ENCODE results near the gene TBC1D22A.

TBC1D22A gene

DNA sequence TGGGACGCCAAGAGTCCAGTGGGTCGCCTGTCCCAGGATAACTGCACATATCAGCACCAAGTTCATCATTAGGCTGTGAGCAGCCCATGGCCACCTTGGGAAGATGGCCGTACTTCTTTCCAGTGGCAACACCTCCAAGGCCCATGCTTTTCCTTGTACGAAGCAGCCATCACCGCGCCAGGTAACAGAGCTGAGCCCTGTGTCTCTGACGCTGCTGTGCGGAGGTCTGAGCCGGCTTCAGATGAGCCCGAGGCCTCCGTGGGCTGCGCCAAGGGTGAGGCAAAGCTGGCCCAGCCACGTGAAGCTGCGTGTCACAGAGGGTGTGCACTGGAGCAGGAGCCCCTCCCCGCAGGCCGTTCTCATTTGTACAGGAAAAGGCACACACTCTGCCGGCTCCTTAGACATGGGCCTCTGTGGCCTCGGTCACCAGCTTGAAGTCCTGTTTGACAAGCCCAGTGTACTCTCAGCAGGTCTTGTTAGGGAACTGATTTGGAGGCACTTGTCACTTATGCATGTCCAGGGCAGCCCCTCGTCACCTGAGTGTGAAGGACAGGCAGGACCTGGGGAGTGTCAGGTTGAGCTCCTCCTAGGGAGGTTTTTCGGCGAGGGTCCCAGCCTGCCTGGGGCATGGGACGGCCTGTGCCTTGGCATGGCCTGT is 401.5 kb downstream of the TBC1D22A start:
- H3K36me3 ChIP-seq = no peaks in the 10 kb centered on the region
- DNase-seq = peak; percentile 3
- no peak overlapping the region for H3K4me3 ChIP-seq (ENCODE audit: low read depth, low read length)
- no peaks in the 10 kb centered on the region for H3K9me3 ChIP-seq (ENCODE audit: severe bottlenecking)
- no peak overlapping the region for H3K27ac ChIP-seq
- TF ChIP-seq, protein P1, sequence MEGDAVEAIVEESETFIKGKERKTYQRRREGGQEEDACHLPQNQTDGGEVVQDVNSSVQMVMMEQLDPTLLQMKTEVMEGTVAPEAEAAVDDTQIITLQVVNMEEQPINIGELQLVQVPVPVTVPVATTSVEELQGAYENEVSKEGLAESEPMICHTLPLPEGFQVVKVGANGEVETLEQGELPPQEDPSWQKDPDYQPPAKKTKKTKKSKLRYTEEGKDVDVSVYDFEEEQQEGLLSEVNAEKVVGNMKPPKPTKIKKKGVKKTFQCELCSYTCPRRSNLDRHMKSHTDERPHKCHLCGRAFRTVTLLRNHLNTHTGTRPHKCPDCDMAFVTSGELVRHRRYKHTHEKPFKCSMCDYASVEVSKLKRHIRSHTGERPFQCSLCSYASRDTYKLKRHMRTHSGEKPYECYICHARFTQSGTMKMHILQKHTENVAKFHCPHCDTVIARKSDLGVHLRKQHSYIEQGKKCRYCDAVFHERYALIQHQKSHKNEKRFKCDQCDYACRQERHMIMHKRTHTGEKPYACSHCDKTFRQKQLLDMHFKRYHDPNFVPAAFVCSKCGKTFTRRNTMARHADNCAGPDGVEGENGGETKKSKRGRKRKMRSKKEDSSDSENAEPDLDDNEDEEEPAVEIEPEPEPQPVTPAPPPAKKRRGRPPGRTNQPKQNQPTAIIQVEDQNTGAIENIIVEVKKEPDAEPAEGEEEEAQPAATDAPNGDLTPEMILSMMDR (IDR thresholded peaks at IDR 0.05; ENCODE audit: low read depth, low read length) = no peak
- no peaks in the 10 kb centered on the region for H3K27me3 ChIP-seq (ENCODE audit: insufficient read depth, low read depth, severe bottlenecking)

DNA sequence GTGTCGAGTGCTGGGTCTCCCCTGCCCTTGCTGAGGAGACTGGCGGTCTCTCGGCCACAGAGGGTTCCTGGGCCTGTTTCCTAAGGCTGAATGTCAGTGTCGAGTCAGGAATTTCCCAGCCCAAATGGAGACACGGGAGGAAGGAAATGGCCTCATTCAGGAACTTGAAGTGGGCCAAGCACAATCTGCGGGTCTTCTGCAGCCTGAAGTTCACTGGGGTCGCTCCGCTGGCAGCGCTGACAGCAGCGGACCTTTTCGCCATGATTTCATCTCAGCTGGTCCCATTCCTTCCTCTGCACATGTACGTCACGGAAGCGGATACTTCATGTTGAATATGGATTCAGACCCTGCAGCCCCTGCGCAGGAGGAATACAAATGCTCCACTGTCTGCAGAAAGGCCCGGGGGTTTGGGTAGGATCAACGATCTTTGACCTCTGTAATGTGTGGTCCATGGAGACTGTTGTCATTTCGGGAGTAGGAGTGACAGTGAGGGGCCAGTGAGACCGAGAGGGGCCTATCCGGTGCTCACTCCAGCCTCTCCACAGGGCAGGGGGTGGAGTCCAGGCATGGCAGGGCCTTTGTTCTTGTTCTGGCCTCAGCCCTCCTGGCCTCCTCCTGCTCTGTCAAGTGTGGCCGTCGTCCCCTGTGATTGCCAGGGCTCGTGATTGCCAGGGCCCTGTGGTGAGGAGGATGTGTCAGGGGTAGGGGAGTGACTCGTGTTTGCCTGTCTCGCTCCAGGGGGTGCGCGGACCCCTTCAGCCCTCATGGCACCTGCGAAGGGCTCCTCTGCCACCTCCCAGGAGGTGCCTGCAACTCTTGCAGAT is 402.3 kb downstream of the TBC1D22A start:
- Histone ChIP-seq H3K9me3 (ENCODE audit: severe bottlenecking) (no peaks in the 10 kb centered on the region), H3K4me3 (ENCODE audit: low read depth, low read length) (no peak overlapping the region), H3K27ac (no peak overlapping the region), H3K27me3 (ENCODE audit: insufficient read depth, low read depth, severe bottlenecking) (no peaks in the 10 kb centered on the region), H3K36me3 (no peaks in the 10 kb centered on the region)
- DNase-seq = peak; percentile 6
- TF ChIP-seq, protein P1 (IDR thresholded peaks at IDR 0.05; ENCODE audit: low read depth, low read length) = no peak

DNA sequence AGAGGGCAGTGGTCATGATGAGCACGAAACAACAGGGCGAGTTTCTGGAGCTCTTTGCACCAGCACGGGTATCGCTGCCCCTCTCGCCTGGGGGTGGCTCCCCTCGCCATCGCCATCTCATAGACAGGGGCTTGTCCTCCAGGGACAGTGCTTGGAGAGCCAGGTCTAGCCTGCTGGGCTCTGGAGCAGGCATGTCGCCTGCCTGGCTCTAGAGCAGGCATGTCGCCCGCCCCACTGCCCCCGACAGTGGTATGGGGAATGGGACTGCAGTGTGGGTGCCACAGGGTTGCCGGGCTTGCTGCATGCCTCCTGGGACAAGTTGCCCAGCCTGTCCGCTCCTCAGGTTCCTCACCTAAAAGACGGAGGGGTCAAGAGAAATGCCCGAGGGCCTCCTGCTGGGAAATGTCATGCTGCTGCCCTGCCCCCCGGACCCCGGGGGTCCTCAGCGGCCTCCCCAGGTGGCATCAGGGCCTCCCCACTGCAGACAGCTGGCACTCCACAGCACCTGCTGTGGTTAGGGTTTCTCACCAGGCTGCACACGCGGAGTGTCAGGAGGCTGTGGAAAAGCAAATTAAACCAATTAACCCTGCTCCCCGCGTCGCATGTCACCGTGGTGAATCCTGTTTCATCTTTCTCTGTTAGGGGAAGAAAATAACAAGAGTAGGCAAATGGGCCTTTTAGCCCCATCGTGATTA is 403.0 kb downstream of the TBC1D22A start:
- Histone ChIP-seq H3K4me3 (ENCODE audit: low read depth, low read length) (no peak overlapping the region), H3K36me3 (no peaks in the 10 kb centered on the region), H3K27me3 (ENCODE audit: insufficient read depth, low read depth, severe bottlenecking) (no peaks in the 10 kb centered on the region), H3K27ac (no peak overlapping the region), H3K9me3 (ENCODE audit: severe bottlenecking) (no peaks in the 10 kb centered on the region)
- peak; percentile 2 for DNase-seq
- TF ChIP-seq, protein P1 (IDR thresholded peaks at IDR 0.05; ENCODE audit: low read depth, low read length) = no peak

DNA sequence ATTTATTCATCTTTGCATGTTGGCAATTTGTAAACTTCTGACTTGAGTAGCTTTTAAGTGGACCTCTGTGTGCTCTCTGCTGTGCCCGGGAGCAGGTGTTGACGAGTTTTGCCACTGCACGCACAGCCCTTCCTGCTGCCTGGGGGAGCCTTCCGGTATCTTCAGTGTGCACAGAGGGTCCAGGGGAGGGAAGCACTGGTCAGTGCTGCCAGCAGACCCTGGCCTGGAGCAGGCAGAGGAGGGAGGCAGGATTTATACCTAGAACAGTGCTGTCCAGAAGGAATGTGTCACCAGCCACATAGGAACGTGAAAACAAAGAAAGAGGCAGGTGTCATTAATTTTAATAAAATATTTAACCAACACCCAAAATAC is 403.6 kb downstream of the TBC1D22A start:
- no peak overlapping the region for H3K27ac ChIP-seq
- H3K9me3 ChIP-seq (ENCODE audit: severe bottlenecking) = no peaks in the 10 kb centered on the region
- no peak for DNase-seq
- no peaks in the 10 kb centered on the region for H3K36me3 ChIP-seq
- no peak overlapping the region for H3K4me3 ChIP-seq (ENCODE audit: low read depth, low read length)
- TF ChIP-seq, protein P1 (IDR thresholded peaks at IDR 0.05; ENCODE audit: low read depth, low read length) = no peak
- H3K27me3 ChIP-seq (ENCODE audit: insufficient read depth, low read depth, severe bottlenecking) = no peaks in the 10 kb centered on the region

DNA sequence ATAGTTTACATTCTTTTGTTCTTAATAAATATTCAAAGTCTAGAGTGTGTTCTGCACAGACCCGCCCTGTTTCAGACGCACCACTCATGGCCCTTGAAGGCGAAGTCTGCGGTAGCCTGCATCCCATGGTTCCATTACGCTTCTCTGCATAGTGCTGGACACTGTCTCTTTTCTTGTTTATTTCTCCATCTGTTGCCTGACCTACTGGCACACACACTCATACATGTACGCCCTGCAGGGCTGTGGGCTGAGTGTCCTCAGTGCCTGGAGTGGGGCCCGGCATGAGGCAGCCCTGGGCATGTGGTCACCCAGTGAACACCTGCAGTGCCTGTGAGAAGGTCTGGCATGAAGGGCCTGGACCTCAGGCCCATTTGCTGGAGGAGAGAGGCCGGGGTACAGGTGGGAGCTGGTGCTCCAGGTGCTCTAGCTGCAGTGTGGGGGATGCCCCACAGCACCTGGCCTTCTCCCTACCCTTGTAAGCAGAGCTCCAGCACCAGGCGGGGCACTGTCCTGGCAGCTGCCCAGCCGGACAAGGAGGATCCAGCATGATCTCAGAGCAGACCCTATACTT is 404.1 kb downstream of the TBC1D22A start:
- Histone ChIP-seq H3K9me3 (ENCODE audit: severe bottlenecking) (no peaks in the 10 kb centered on the region), H3K27me3 (ENCODE audit: insufficient read depth, low read depth, severe bottlenecking) (no peaks in the 10 kb centered on the region)

More for the DNA sequence above, 404.1 kb downstream of the TBC1D22A start:
- Histone ChIP-seq H3K36me3 (no peaks in the 10 kb centered on the region), H3K4me3 (ENCODE audit: low read depth, low read length) (no peak overlapping the region), H3K27ac (no peak overlapping the region)
- DNase-seq = peak; percentile 5
- TF ChIP-seq, protein P1 (IDR thresholded peaks at IDR 0.05; ENCODE audit: low read depth, low read length) = no peak
